ACC112 (cell line): Measurements from ENCODE around the gene RBBP4.

Source experiments
- H2AFZ ChIP-seq: fragments of 200-600 bp; sonication (generic); one replicate; pipeline ENCODE4 v1.6.0; 2017; ENCODE audit warnings: antibody characterized with exemption, low read length; ENCODE audit not compliant: unreplicated experiment
- H3K27ac ChIP-seq: fragments of 200-600 bp; sonication (generic); 2 replicates; pipeline ENCODE4 v1.5.1; 2014; ENCODE audit warnings: low read depth, mild to moderate bottlenecking, antibody characterized with exemption, low read length, moderate library complexity
- H3K27me3 ChIP-seq: fragments of 200-600 bp; sonication (generic); 2 replicates; pipeline ENCODE4 v1.6.1; 2014; ENCODE audit warnings: mild to moderate bottlenecking, antibody characterized with exemption, low read length, moderate library complexity, mixed read lengths; ENCODE audit not compliant: insufficient read depth
- H3K36me3 ChIP-seq: fragments of 200-600 bp; sonication (generic); 2 replicates; pipeline ENCODE4 v1.6.1; 2016; ENCODE audit warnings: mild to moderate bottlenecking, antibody characterized with exemption, low read length, moderate library complexity, mixed read lengths; ENCODE audit not compliant: insufficient read depth
- H3K4me1 ChIP-seq: fragments of 200-600 bp; sonication (generic); one replicate; pipeline ENCODE4 v1.6.1; 2016; ENCODE audit warnings: low read length, mixed read lengths; ENCODE audit not compliant: insufficient read depth, unreplicated experiment, control insufficient read depth
- H3K4me3 ChIP-seq: fragments of 200-600 bp; sonication (generic); 2 replicates; pipeline ENCODE4 v1.5.1; 2014; ENCODE audit warnings: mild to moderate bottlenecking, low read depth, low read length
- H3K79me2 ChIP-seq: fragments of 200-600 bp; sonication (generic); one replicate; pipeline ENCODE4 v1.6.0; 2016; ENCODE audit warnings: low read length; ENCODE audit not compliant: control insufficient read depth, unreplicated experiment, insufficient read depth

RBBP4 gene

GRCh38 chr1:32724678-32725614, 73.9 kb downstream of the RBBP4 start:
- Histone ChIP-seq H3K27ac (peak overlapping the region; percentile 39; the same call in 1 of the 2 replicates), H3K27me3 (no peaks in the 10 kb centered on the region), H3K36me3 (no peaks in the 10 kb centered on the region), H3K4me3 (peak overlapping the region; percentile 41; the same call in 1 of the 2 replicates), H3K4me1 (peaks cover 23% of the 10 kb centered on the region), H3K79me2 (no peaks in the 10 kb centered on the region), H2AFZ (peak overlapping the region; percentile 33)

- Histone ChIP-seq H3K4me3 (no peak overlapping the region), H3K79me2 (no peaks in the 10 kb centered on the region), H2AFZ (peak overlapping the region; percentile 33), H3K27me3 (no peaks in the 10 kb centered on the region), H3K4me1 (peaks cover 28% of the 10 kb centered on the region), H3K36me3 (no peaks in the 10 kb centered on the region), H3K27ac (peak overlapping the region; percentile 39; the same call in 1 of the 2 replicates)
These were observed 74.6 kb downstream of the RBBP4 start for GRCh38 chr1:32725615-32725982.

DNA sequence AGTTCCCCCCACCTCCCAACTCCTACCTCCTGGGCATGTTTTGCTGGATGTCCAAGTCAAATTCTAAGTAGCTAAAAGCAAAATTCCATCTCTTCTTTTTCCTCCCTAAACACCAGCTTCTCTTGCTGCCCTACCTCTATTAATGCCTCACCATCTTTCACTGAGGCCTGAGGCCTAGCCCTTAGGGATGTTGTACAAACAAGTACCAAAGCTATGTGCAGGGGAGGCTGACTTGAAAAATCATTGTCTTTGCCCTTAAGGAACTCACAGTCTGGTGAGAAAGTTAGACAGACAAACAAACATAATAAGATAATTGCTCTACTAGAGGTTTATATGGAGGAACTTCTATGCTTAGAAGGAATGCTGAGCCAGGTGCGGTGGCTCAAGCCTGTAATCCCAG, 76.9 kb downstream of the RBBP4 start:
- no peak overlapping the region for H3K27ac ChIP-seq
- H2AFZ ChIP-seq = no peak overlapping the region
- H3K79me2 ChIP-seq = no peaks in the 10 kb centered on the region
- H3K4me3 ChIP-seq = no peak overlapping the region
- H3K27me3 ChIP-seq = no peaks in the 10 kb centered on the region
- peaks cover 28% of the 10 kb centered on the region for H3K4me1 ChIP-seq
- no peaks in the 10 kb centered on the region for H3K36me3 ChIP-seq

DNA sequence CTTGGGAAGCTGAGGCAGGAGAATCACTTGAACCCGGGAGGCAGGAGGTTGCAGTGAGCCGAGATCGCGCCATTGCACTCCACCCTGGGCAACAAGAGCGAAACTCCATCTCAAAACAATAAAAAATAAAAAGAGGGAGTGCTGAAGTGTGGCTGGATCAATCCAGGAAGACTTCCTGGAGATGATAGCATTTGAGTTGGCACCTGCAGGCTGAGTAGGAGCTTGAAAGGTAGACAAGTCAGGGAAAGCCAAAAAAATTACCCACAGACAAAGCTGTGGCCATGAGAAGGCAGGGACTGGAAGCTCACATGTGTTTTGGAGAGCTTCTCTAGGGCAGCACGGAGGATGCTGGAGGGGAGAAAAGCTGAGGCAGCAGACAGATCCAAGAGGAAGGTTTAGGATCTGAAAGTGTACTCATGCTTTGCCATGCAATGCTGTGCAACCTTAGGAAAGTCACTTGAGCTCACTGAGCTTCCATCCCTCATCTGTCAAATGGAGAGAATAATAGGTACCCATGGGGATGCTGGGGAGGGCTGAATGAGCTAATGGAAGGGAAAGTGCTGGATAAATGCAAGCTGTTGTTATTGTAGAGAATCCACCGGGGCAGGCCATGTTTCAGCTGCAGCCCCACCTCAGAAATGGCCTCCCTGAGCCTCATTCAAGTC, 77.5 kb downstream of the RBBP4 start:
- no peaks in the 10 kb centered on the region for H3K36me3 ChIP-seq
- no peak overlapping the region for H2AFZ ChIP-seq
- H3K4me3 ChIP-seq = no peak overlapping the region
- peaks cover 28% of the 10 kb centered on the region for H3K4me1 ChIP-seq
- no peaks in the 10 kb centered on the region for H3K27me3 ChIP-seq
- H3K79me2 ChIP-seq = no peaks in the 10 kb centered on the region
- no peak overlapping the region for H3K27ac ChIP-seq

DNA sequence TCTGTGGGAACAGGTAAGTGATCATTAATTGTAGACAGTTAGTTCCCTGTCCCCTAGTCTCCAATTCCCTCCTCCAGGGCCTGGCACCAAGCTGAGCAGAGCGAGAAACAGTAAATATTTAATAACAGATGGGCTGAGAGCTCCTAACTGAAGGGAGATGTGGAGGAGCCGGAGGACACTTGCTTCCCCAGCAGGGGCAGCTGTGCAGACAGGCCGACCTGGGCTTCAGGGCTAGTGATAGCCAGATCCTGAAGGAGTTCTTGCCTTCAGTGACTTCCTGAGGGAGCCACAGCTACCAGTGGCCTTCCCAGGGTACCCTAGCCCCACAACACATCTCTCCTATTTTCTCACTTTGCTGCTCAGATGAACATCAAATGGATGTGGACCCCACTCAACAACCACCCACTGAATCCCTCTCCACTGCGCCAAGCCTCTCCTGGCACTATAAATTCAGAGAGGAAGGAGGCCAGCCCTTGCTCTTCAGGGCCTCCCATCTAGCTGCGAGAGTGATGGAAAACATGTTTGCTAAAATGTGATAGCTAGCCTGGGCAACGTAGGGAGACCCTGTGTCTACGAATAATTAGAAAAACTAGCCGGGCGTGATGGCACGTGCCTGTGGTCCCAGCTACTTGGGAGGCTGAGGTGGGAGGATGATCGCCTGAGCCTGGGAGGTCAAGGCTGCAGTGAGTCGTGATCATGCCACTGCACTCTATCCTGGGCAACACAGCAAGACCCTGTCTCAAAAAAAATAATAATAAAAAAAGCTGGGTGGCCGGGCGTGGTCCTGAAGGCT, 78.4 kb downstream of the RBBP4 start:
- Histone ChIP-seq H3K27ac (no peak overlapping the region), H3K36me3 (no peaks in the 10 kb centered on the region), H3K4me3 (no peak overlapping the region), H3K79me2 (no peaks in the 10 kb centered on the region), H2AFZ (no peak overlapping the region), H3K4me1 (peaks cover 27% of the 10 kb centered on the region), H3K27me3 (no peaks in the 10 kb centered on the region)

- Histone ChIP-seq H3K4me3 (no peak overlapping the region), H2AFZ (no peak overlapping the region), H3K27me3 (no peaks in the 10 kb centered on the region), H3K36me3 (no peaks in the 10 kb centered on the region), H3K27ac (no peak overlapping the region), H3K4me1 (peaks cover 14% of the 10 kb centered on the region), H3K79me2 (no peaks in the 10 kb centered on the region)
These were observed 82.7 kb downstream of the RBBP4 start for GRCh38 chr1:32733582-32734321.
